GM12878 (cell line): Measurements from ENCODE around the gene TM4SF1. TPM values are rescaled to one million over a fixed set of nuclear protein-coding genes. Genes with fewer than 3 reads are reported as not detected.

Experiments
- ATAC-seq: fragments of 200-7000 bp; cut with Tn5 transposase; 3 replicates; pipeline ENCODE4 v1.9.1; 2020; ENCODE audit warnings: mild to moderate bottlenecking, moderate library complexity
- BruUV-seq: library from RNA; stranded (reverse); fragments of 400-500 nt; replicated peaks from 2 replicates; lab custom pipeline; 2021; lab: Mats Ljungman, UMichigan
- CTCF ChIA-PET: fragments of 300-600 bp; sonication (Branson Sonifier 250); formaldehyde crosslinking; extraction: SDS; loops from one replicate; lab custom pipeline; 2021; ENCODE audit warnings: inconsistent platforms; lab: Yijun Ruan, JAX
- POLR2A ChIA-PET: fragments of 350-600 bp; formaldehyde crosslinking; extraction: SDS; loops from one replicate; lab custom pipeline; 2021; ENCODE audit warnings: inconsistent platforms; lab: Charles Lee
- RAD21 ChIA-PET: fragments of 300-600 bp; sonication (Branson Sonifier 250); formaldehyde crosslinking; loops from one replicate; lab custom pipeline; 2023; ENCODE audit warnings: antibody characterized with exemption; ENCODE audit not compliant: unreplicated experiment; lab: Charles Lee
- SMC1A ChIA-PET: fragments of 300-600 bp; sonication (Branson Sonifier 250); formaldehyde crosslinking; loops from one replicate; lab custom pipeline; 2023; ENCODE audit not compliant: unreplicated experiment, uncharacterized antibody; lab: Charles Lee
- DNase-seq: peaks from one replicate; pipeline ENCODE4 v3.0.0-alpha.2; 2011; ENCODE audit warnings: low read depth, low spot score
- FAIRE-seq: peaks from 3 replicates; lab custom pipeline; 2011; peaks lifted over from hg19 to GRCh38; lab: Jason Lieb, UNC
- H2AFZ ChIP-seq: 2 replicates; pipeline ENCODE4 v1.6.0; 2011; ENCODE audit warnings: low read depth, low read length, control low read depth; ENCODE audit not compliant: control insufficient read depth
- H3K27ac ChIP-seq: 2 replicates; pipeline ENCODE4 v1.5.1; 2011; ENCODE audit warnings: control low read depth; ENCODE audit not compliant: control insufficient read depth, insufficient read depth
- H3K27me3 ChIP-seq, 2 experiments: replicated peaks in 1 of 2; 2 replicates each; pipeline versions ENCODE4 v1.6.0 to v1.6.1; 2011; ENCODE audit warnings: low read length in 1 of 2; ENCODE audit not compliant: control insufficient read depth in 2 of 2, insufficient read depth in 2 of 2
- H3K36me3 ChIP-seq, 2 experiments: 2 replicates each; pipeline ENCODE4 v1.5.1; 2011; ENCODE audit warnings: low read length in 1 of 2; ENCODE audit not compliant: control insufficient read depth in 2 of 2, insufficient read depth in 2 of 2
- H3K4me1 ChIP-seq: 2 replicates; pipeline ENCODE4 v1.6.1; 2011; ENCODE audit warnings: mild to moderate bottlenecking, low read length, moderate library complexity, mixed read lengths; ENCODE audit not compliant: control insufficient read depth, insufficient read depth
- H3K4me2 ChIP-seq: 2 replicates; pipeline ENCODE4 v1.6.0; 2011; ENCODE audit warnings: control low read depth; ENCODE audit not compliant: control insufficient read depth, insufficient read depth
- H3K4me3 ChIP-seq: fragments of 200-600 bp; sonication (generic); 2 replicates; pipeline ENCODE4 v1.5.1; 2016
- H3K79me2 ChIP-seq: 2 replicates; pipeline ENCODE4 v1.6.0; 2011; ENCODE audit warnings: low read length; ENCODE audit not compliant: control insufficient read depth, insufficient read depth
- H3K9ac ChIP-seq: 2 replicates; pipeline ENCODE4 v1.8.0; 2011; ENCODE audit warnings: low read length, control low read depth, mixed read lengths; ENCODE audit not compliant: control insufficient read depth, insufficient read depth
- H3K9me3 ChIP-seq: replicated peaks from 3 replicates; pipeline ENCODE4 v1.5.1; 2011; ENCODE audit warnings: mild to moderate bottlenecking, low read length; ENCODE audit not compliant: control insufficient read depth, insufficient read depth
- H4K20me1 ChIP-seq: 2 replicates; pipeline ENCODE4 v1.6.0; 2011; ENCODE audit not compliant: control insufficient read depth, insufficient read depth
- EED ChIP-seq: sonication (generic); IDR thresholded peaks from 2 replicates; pipeline ENCODE4 v1.6.1; 2016; ENCODE audit warnings: antibody characterized with exemption, low read depth
- ELK1 ChIP-seq: IDR thresholded peaks from 2 replicates; pipeline ENCODE4 v1.6.1; 2012; ENCODE audit warnings: low read depth, low read length, improper control_type of control experiment
- IKZF1 ChIP-seq: fragments of 450-650 bp; conservative IDR thresholded peaks from 2 replicates; pipeline ENCODE4 v1.6.1; 2017; ENCODE audit warnings: antibody characterized with exemption, mild to moderate bottlenecking
- MEF2B ChIP-seq: fragments of 450-650 bp; IDR thresholded peaks from 2 replicates; pipeline ENCODE4 v1.6.1; 2018; ENCODE audit warnings: mild to moderate bottlenecking, moderate library complexity; ENCODE audit not compliant: partially characterized antibody, poor library complexity, severe bottlenecking
- NFIC ChIP-seq: IDR thresholded peaks from 2 replicates; pipeline ENCODE4 v1.6.1; 2012; ENCODE audit warnings: low read depth, mild to moderate bottlenecking, inconsistent platforms, low read length, moderate library complexity
- PAX5 ChIP-seq: IDR thresholded peaks from 2 replicates; pipeline ENCODE4 v1.6.1; 2011; ENCODE audit warnings: low read depth, low read length, borderline replicate concordance
- WGBS: methylation state at CpG from one replicate; pipeline ENCODE4 v1.1.6; 2016; ENCODE audit warnings: low lambda C conversion rate; ENCODE audit not compliant: insufficient replicate concordance, insufficient coverage; ENCODE audit errors: missing lambda C conversion rate; 5-methylcytosine and 5-hydroxymethylcytosine counted together
- in situ Hi-C: fragments of 300-500 bp; cut with MboI; formaldehyde crosslinking; loops from 9 replicates; pipeline ENCODE4 v1.14.3; 2018; ENCODE audit warnings: mixed read lengths
- intact Hi-C: fragments of 100-400 bp; cut with micrococcal nuclease; formaldehyde crosslinking; loops from one replicate; pipeline ENCODE4 v1.14.2; 2022; ENCODE audit not compliant: unreplicated experiment
- polyA plus RNA-seq, 11 experiments: library from polyadenylated mRNA; depleted of rRNA in 4 of 11; unstranded in 6 of 11; stranded (reverse) in 5 of 11; fragments of >200 nt; fragmentation: Nextera tagmentation in 4 of 11; fragmentation: Illumina TruSeq in 1 of 11; extraction: Ambion mirVana in 4 of 11; extraction: Trizol in 1 of 11; gene quantifications; 1 replicate in 1 of 11; 2 replicates in 10 of 11; pipeline versions ENCODE4 v1.2.1 to v1.2.3, GENCODE V29; 2011 to 2016; ENCODE audit warnings: inconsistent platforms in 2 of 11, missing spikeins in 2 of 11, low read depth in 1 of 11
- total RNA-seq, 4 experiments: library from RNA; depleted of rRNA in 3 of 4; stranded (reverse); fragments of >200 nt in 3 of 4; fragmentation: Illumina TruSeq in 1 of 4; extraction: Trizol in 1 of 4; gene quantifications; 2 replicates each; pipeline versions ENCODE4 v1.2.1 to v1.2.3, GENCODE V29; 2013 to 2021

TM4SF1 gene
- total and polyA plus RNA-seq, 10 of the 15 experiments (the other 5 are each of a cell fraction or from before 2014, with no cell fraction given): 0.05 to 1.2 TPM; not detected in 8

DNA sequence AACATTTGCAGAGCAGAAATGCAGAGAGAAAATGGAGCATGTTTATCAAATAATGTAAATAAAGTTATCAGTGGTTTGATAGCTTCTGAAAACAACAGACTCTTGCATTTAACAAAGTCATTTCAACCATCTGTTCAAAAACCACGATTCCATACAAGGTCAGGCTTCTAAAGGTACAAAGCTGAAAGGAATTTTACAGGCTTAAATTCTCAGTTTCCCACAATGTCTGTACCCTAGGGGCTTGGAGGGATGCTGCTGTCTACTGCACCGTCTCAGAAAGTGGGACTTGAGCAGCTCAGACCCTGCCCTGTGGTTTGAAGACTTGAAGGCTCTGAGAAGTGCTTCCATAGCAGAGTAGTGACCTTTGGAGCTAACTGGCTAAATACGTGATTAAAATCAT lies 30.4 kb upstream of the TM4SF1 start (continued):
- TF ChIP-seq ELK1: no peak

DNA sequence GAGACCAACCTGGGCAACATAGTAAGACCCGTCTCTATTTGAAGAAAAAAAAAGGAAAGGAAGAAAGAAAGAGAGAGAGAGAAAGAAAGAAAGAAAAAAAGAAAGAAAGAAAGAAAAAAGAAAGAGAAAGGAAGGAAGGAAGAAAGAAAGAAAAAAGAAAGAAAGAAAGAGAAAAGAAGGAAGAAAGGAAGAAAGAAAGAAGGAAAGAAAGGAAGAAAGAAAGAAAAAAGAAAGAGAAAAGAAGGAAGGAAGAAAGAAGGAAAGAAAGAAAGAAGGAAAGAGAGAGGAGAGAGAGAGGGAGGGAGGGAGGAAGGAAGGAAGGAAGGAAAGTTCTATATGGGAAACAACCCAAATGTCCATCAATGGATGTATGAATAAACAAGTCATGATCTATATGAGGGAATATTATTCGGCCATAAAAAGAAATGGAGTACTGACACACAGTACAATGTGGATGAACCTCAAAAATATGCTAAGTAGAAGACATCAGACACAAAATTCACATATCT lies 28.8 kb upstream of the TM4SF1 start:
- Histone ChIP-seq H3K27me3 (no peaks in the 10 kb centered on the region), H2AFZ (no peak overlapping the region), H4K20me1 (no peaks in the 10 kb centered on the region), H3K4me2 (no peak overlapping the region), H3K36me3 (no peaks in the 10 kb centered on the region), H3K9me3 (no peaks in the 10 kb centered on the region), H3K79me2 (no peaks in the 10 kb centered on the region), H3K4me3 (no peak overlapping the region), H3K4me1 (no peaks in the 10 kb centered on the region), H3K9ac (no peak overlapping the region), H3K27ac (no peak overlapping the region)
- RAD21 ChIA-PET: no interaction called here
- intact Hi-C loops (no loop called here), in situ Hi-C loops (no loop called here)
- FAIRE-seq (no peak), ATAC-seq (no peak), DNase-seq (no peak)
- TF ChIP-seq PAX5 (no peak), IKZF1 (no peak), EED (no peak), MEF2B (no peak), NFIC (no peak)
- WGBS: 19% methylated on average over 2 of the region's 2 CpGs
- SMC1A ChIA-PET: no interaction called here
- POLR2A ChIA-PET: no interaction called here
- no TSS peak for BruUV-seq
- CTCF ChIA-PET: interaction anchor here (0.7 to 1.0 kb wide), 2 partner anchors 12 to 55 kb away, joined by 3 to 4 read pairs; no protein-coding TSS in a partner anchor
